ENCODE results near the gene OR2V2. TPM values are rescaled to one million over a fixed set of nuclear protein-coding genes. Genes with fewer than 3 reads are reported as not detected.

OR2V2 gene
- total and polyA plus RNA-seq, 11 donors: not detected

- Histone ChIP-seq H3K4me1 (no peaks in the 10 kb centered on the region), H3K9me3 (peaks cover 0 to 6% (median 0%) of the 10 kb centered on the region in 12 donors), H3K27me3 (peaks cover 0 to 29% (median 0%) of the 10 kb centered on the region in 9 donors), H3K4me3 (no peak overlapping the region), H3K27ac (no peak overlapping the region), H3K36me3 (no peaks in the 10 kb centered on the region)
- TF ChIP-seq, protein P1, sequence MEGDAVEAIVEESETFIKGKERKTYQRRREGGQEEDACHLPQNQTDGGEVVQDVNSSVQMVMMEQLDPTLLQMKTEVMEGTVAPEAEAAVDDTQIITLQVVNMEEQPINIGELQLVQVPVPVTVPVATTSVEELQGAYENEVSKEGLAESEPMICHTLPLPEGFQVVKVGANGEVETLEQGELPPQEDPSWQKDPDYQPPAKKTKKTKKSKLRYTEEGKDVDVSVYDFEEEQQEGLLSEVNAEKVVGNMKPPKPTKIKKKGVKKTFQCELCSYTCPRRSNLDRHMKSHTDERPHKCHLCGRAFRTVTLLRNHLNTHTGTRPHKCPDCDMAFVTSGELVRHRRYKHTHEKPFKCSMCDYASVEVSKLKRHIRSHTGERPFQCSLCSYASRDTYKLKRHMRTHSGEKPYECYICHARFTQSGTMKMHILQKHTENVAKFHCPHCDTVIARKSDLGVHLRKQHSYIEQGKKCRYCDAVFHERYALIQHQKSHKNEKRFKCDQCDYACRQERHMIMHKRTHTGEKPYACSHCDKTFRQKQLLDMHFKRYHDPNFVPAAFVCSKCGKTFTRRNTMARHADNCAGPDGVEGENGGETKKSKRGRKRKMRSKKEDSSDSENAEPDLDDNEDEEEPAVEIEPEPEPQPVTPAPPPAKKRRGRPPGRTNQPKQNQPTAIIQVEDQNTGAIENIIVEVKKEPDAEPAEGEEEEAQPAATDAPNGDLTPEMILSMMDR (IDR thresholded peaks at IDR 0.05): no peak
- no peak for TF ChIP-seq POLR2A (IDR thresholded peaks at IDR 0.05)
- intact Hi-C loops (cut with DNase I): no loop called here
- ATAC-seq (no peak), DNase-seq (no peak)
- 67 to 76% (median 74%) methylated on average over 5 to 7 of the region's 7 CpGs for WGBS, 4 donors
Observed at GRCh38 chr5:181142054-181142453, 5.3 kb upstream of the OR2V2 start.

- intact Hi-C loops (cut with DNase I): no loop called here
- no peak for ATAC-seq
- Histone ChIP-seq H3K4me1 (no peaks in the 10 kb centered on the region), H3K36me3 (no peaks in the 10 kb centered on the region), H3K27me3 (peaks cover 0 to 58% (median 6%) of the 10 kb centered on the region in 9 donors), H3K9me3 (peaks cover 0 to 5% (median 0%) of the 10 kb centered on the region in 12 donors), H3K4me3 (no peak overlapping the region), H3K27ac (no peak overlapping the region)
- WGBS, 4 donors: 38 to 59% (median 48%) methylated on average over 1 of the region's 1 CpG
- no peak for DNase-seq
- TF ChIP-seq, protein P1 (IDR thresholded peaks at IDR 0.05): no peak
- no peak for TF ChIP-seq POLR2A (IDR thresholded peaks at IDR 0.05)
Observed at GRCh38 chr5:181145133-181145532, 2.3 kb upstream of the OR2V2 start.

DNA sequence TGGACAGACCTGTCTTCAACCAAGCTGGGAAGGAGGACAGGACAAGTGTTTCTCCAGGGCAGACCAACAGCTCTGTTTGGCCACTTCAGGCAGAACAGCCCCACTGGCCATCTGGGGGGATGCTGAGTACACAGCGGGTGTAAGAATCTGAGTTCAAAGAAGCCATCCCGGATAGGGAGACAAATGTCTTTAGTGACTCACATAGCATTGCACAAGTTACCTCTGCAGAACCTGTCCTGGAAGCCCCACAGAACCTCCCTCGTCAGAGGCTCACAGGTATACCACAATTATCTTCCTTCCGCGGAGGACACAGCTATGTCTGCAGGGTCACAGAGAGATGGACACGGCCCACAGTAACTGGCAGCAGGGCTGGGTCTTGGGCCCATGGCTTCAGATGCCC is 2.0 kb downstream of the OR2V2 start:
- no peak overlapping the region for H3K4me3 ChIP-seq
- intact Hi-C loops (cut with DNase I): no loop called here
- ATAC-seq: no peak
- no peaks in the 10 kb centered on the region for H3K36me3 ChIP-seq
- 87 to 90% (median 88%) methylated on average over 6 of the region's 6 CpGs for WGBS, 4 donors
- H3K9me3 ChIP-seq: peaks cover 0 to 5% (median 0%) of the 10 kb centered on the region in 12 donors
- H3K27ac ChIP-seq: no peak overlapping the region
- TF ChIP-seq, protein P1 (IDR thresholded peaks at IDR 0.05): no peak
- no peak for TF ChIP-seq POLR2A (IDR thresholded peaks at IDR 0.05)
- H3K27me3 ChIP-seq: peaks cover 0 to 41% (median 6%) of the 10 kb centered on the region in 9 donors
- no peak for DNase-seq
- H3K4me1 ChIP-seq: peaks cover 0 to 5% (median 0%) of the 10 kb centered on the region in 12 donors

DNA sequence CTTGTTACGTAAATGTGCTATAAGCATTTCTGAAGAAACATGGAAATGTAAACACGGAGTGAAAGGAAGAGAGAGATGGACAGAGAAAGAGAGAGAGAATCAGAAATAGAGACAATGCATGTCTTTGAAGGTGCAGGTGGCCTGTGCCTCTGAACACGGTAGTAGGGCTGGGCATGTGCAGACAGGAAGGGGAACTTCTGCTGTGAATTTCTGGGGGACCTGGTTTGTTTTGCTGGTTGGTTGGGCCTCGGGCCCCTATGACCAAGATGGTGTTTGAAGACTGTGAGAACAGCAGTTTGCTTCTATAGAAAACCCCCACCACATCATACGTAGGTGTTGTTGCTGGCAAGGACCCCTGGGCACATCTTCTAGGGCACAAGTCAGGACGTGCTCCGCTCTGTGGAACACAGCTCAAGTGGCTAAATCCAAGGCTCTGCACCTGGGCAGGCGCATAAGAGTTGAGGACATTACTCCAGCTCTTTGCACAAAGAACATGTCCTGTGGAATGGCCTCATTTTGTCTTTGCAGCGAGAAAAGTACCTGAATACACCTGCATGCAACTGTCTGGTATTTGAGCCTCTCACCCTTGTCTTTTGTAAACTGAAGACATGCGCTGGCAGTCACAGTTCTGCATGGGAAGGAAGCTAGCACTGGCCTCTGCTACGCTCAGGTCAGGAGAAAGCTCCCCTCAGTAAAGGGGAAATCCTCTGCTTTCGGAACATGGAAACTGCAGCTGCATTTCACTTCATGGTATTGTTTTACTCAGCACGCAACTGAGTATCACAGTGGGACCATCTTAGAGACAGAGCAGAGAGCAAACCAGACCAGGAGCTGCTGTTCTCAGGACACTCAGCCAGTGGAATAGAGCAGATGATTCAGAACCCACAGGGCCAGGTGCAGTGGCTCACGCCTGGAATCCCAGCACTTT is 2.7 kb downstream of the OR2V2 start:
- Histone ChIP-seq H3K9me3 (peaks cover 0 to 3% (median 0%) of the 10 kb centered on the region in 12 donors), H3K27ac (no peak overlapping the region), H3K36me3 (no peaks in the 10 kb centered on the region), H3K27me3 (peaks cover 0 to 41% (median 6%) of the 10 kb centered on the region in 9 donors), H3K4me3 (no peak overlapping the region), H3K4me1 (peaks cover 0 to 5% (median 0%) of the 10 kb centered on the region in 12 donors)
- ATAC-seq (no peak), DNase-seq (no peak)
- intact Hi-C loops (cut with DNase I): loop anchor here in 7 of 10 donors (10.0 kb wide), 4 partner anchors 95 to 365 kb away; partner anchors contain the start of gene ZFP62 (in 4 of the 7)
- 74 to 82% (median 76%) methylated on average over 11 to 14 of the region's 14 CpGs for WGBS, 4 donors
- TF ChIP-seq POLR2A (IDR thresholded peaks at IDR 0.05): no peak
- TF ChIP-seq, protein P1 (IDR thresholded peaks at IDR 0.05): no peak
